OCI-M2 (cell line): ENCODE results near the gene LASP1.
"Not testable (repeated sequence)": the region's sequence is repeated elsewhere in the genome, so short reads cannot be mapped to it uniquely, and the experiment has no call there.

ENCODE experiments used
- DNase-seq: peaks from one replicate; lab custom pipeline; 2025; ENCODE audit not compliant: unreplicated experiment; lab: John Stamatoyannopoulos, UW

Gene LASP1

DNA sequence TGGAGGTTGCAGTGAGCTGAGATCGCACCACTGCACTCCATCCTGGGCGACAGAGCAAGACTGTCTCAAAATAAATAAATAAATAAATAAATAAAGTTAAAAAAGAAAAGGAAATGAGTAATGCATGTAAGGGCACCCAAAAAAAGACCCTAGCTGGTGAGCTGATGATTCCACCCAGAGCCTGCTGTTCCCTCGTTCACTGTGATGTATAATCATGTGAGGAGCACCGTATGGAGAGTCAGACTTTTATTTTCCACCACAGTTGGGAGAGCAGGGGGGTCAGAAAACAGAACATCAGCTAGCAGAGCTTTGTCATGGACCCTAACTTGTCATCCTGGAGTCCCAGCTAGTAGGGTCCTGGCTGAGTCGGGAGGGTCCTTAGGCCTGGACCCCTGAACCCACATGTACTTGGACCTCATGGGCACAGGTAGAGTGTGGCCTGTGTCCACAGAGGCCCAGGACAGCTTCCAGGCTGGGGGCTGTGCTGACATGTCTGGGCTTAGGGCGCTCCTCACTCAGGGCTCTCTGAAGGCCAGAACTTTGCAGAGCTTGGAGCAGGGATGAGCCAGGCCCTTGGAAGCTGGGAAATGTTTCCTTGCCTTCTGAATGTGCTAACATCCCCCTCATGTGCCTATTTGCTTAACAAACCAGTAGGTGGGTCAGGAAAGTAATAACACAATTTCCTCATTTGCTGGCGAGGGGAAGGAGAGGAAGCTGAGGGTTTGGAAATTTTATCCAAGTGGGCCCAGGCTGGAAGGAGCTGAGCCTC is 36.8 kb downstream of the LASP1 start:
- no peak for DNase-seq

GRCh38 chr17:38907930-38908675 is 38.2 kb downstream of the LASP1 start:
- no peak for DNase-seq

- no peak for DNase-seq
Measured at GRCh38 chr17:38908676-38909181, 38.9 kb downstream of the LASP1 start.

GRCh38 chr17:38910325-38910724 is 40.5 kb downstream of the LASP1 start:
- DNase-seq: no peak

DNA sequence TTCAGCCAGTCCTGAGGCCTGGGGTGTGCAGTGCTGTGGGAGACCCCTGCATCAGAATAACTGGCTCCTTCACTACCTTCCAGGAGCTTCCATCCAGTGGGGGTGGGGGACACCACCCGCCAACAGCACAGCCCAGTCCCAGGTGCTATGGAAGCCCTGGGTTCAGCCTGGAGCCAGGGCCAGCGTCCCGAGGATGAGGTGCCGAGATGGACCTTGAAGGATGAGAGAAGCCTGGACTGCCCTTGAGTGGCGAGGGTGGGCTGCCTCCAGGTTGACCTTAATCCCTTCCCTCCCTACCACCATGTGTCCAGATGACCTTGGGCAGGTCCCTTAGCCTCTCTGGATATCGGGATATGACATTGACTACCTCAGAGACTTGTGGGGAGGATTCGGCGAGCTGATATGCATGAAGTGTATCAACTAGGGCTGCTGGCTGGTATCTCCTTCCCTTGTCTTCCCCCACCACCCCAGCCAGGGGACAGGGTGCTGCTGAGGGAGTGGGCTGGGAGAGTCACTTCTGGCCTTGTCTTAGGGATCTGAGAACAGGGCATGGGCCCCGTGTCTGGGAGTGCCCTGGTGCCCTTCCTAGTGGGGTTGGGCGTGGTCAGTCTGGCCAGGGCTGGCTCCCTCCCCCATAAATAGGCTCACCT is 41.3 kb downstream of the LASP1 start:
- DNase-seq: no peak

GRCh38 chr17:38911731-38912081 is 41.8 kb downstream of the LASP1 start:
- DNase-seq: not testable (repeated sequence)

GRCh38 chr17:38912221-38912813 is 42.5 kb downstream of the LASP1 start:
- no peak for DNase-seq

DNA sequence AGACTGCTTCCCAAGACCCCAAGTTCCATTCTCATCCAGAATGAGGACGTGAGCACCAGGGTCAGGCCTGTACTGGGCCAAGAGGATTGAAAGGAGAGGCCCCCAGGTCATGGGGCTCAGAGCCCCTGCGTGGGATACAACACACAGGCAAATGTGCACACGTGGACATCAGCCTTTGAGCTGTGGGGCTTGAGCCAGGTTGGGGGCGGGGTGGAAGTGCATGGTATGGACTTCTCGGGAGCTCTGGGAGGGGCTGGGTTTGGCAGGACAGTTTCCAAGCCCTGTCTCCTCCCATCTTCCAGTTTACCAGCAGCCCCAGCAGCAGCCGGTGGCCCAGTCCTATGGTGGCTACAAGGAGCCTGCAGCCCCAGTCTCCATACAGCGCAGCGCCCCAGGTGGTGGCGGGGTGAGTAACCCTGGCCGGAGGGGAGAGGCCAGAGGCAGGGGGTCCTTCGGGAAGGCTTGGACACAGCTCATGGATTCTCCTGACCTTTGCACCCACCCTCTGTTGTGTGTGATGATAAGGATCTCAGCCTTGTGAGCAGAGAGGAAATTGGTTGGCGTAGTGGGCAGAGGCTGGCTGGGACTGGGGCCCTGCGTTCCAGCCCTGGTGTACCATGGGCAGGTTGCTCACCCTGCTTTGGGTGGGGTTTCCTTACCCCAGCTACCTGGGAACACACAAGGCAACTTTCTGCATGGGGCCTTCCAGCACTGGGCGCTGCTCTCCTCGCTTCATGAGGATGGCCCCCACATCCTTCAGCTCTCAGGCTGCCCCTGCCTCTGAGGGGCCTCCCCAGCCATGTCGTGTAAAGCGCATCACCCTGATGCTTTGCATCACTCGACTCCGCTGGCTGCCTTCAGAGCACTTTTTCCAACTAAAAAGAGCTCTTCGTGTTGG is 45.1 kb downstream of the LASP1 start:
- DNase-seq: no peak

DNA sequence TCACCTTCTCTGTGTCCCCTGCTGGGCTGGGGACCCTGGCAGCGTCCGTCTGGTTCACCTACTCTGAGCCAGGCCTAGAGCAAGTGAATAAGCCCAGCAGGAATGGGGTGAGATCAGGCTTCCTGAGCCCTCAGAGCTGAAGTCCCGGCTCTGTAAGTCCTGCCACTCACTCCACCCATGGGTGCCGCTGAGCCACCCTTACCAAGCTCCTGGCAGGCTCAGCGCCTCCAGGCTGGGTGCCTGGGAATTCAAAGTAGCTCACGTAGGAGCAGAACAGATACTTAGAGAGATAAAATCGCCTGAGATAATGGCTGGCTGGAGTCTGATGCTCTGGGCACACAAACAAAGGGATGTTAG is 45.8 kb downstream of the LASP1 start:
- no peak for DNase-seq

DNA sequence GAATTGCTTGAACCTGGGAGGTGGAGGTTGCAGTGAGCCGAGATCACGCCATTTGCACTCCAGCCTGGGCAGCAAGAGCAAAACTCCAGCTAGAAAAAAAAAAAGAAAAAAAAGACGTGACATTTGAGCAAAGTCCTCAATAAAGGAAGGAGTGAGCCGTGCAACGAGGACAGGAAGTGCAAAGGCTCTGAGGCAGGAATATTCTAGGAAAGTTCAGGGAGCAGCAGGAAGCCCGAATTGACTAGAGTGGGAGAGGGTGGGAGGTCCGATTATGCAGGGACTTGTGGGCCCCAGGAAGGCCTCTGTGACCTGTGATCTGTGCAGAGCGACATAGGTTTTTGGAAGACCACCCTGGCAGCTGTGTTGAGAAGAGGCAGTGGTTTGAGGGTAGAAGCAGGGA is 46.9 kb downstream of the LASP1 start:
- DNase-seq: no peak

DNA sequence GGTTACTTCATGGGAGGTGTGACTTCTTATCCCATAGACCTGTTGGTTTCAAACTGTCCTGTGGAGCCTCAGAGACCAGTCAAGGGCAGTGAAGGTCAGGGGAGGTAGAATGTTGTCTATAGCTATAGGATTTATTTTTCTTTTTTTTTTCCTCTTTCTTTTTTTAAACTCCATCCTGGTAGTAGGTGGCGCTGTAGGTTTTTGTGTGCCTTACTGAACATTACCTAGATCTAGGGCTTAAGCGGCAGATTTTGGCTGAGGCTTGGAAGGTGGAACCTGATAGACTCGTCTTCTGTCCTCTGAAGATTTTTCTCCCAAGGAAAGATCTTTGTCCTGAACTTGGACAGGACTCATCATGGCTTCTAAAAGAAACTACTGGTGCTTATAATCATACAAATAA is 47.4 kb downstream of the LASP1 start:
- no peak for DNase-seq

DNA sequence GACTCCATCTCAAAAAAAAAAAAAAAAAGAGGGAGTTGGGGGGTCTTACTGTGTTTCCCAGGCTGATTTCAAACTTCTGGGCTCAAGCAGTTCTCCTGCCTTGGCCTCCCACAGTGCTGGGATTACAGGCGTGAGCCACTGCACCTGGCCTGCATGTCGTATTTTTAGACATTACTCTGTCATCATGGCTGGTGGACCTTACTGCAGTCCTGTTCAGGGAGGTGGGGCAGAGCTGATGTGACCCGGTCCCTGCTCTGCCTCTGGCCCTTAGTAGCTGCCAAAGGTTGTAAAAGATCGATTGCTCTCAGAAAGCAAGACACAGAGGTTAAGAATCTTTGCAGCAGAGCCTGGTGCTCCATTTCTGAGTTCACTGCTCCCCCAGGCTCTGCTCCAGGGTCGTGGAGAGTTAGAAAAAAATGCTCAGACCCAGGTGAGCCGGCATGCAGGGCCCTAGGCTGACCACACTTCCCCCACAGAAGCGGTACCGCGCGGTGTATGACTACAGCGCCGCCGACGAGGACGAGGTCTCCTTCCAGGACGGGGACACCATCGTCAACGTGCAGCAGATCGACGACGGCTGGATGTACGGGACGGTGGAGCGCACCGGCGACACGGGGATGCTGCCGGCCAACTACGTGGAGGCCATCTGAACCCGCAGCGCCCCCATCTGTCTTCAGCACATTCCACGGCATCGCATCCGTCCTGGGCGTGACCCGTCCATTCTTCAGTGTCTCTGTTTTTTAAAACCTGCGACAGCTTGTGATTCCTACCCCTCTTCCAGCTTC is 48.5 kb downstream of the LASP1 start:
- no peak for DNase-seq

DNA sequence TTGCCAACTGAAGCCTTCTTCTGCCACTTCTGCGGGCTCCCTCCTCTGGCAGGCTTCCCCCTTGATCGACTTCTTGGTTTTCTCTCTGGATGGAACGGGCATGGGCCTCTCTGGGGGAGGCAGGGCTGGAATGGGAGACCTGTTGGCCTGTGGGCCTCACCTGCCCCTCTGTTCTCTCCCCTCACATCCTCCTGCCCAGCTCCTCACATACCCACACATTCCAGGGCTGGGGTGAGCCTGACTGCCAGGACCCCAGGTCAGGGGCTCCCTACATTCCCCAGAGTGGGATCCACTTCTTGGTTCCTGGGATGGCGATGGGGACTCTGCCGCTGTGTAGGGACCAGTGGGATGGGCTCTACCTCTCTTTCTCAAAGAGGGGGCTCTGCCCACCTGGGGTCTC is 49.1 kb downstream of the LASP1 start:
- no peak for DNase-seq

DNA sequence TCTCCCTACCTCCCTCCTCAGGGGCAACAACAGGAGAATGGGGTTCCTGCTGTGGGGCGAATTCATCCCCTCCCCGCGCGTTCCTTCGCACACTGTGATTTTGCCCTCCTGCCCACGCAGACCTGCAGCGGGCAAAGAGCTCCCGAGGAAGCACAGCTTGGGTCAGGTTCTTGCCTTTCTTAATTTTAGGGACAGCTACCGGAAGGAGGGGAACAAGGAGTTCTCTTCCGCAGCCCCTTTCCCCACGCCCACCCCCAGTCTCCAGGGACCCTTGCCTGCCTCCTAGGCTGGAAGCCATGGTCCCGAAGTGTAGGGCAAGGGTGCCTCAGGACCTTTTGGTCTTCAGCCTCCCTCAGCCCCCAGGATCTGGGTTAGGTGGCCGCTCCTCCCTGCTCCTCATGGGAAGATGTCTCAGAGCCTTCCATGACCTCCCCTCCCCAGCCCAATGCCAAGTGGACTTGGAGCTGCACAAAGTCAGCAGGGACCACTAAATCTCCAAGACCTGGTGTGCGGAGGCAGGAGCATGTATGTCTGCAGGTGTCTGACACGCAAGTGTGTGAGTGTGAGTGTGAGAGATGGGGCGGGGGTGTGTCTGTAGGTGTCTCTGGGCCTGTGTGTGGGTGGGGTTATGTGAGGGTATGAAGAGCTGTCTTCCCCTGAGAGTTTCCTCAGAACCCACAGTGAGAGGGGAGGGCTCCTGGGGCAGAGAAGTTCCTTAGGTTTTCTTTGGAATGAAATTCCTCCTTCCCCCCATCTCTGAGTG is 49.6 kb downstream of the LASP1 start:
- DNase-seq: no peak

DNA sequence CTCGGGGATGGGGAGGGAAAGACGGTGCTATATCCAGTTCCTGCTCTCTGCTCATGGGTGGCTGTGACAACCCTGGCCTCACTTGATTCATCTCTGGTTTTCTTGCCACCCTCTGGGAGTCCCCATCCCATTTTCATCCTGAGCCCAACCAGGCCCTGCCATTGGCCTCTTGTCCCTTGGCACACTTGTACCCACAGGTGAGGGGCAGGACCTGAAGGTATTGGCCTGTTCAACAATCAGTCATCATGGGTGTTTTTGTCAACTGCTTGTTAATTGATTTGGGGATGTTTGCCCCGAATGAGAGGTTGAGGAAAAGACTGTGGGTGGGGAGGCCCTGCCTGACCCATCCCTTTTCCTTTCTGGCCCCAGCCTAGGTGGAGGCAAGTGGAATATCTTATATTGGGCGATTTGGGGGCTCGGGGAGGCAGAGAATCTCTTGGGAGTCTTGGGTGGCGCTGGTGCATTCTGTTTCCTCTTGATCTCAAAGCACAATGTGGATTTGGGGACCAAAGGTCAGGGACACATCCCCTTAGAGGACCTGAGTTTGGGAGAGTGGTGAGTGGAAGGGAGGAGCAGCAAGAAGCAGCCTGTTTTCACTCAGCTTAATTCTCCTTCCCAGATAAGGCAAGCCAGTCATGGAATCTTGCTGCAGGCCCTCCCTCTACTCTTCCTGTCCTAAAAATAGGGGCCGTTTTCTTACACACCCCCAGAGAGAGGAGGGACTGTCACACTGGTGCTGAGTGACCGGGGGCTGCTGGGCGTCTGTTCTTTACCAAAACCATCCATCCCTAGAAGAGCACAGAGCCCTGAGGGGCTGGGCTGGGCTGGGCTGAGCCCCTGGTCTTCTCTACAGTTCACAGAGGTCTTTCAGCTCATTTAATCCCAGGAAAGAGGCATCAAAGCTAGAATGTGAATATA is 50.8 kb downstream of the LASP1 start:
- no peak for DNase-seq

GRCh38 chr17:38921756-38922411 is 52.0 kb downstream of the LASP1 start:
- DNase-seq: no peak

- DNase-seq: no peak
Measured at GRCh38 chr17:38922538-38923297, 52.9 kb downstream of the LASP1 start.
